HepG2 (cell line): ENCODE measurements around the gene UTP11. TPM values are rescaled to one million over a fixed set of nuclear protein-coding genes. Genes with fewer than 3 reads are reported as not detected.

Experiments used
- ATAC-seq: fragments of 200-7000 bp; cut with Tn5 transposase; 3 replicates; pipeline ENCODE4 v1.9.1; 2020; ENCODE audit warnings: mild to moderate bottlenecking, moderate library complexity
- BruUV-seq: library from RNA; stranded (reverse); fragments of 400-500 nt; replicated peaks from 2 replicates; lab custom pipeline; 2021; lab: Mats Ljungman, UMichigan
- CTCF ChIA-PET: fragments of 300-600 bp; formaldehyde crosslinking; extraction: SDS; loops from one replicate; lab custom pipeline; 2021; ENCODE audit warnings: low total read pairs, inconsistent platforms, low intra/inter-chr PET ratio; lab: Yijun Ruan, JAX
- POLR2A ChIA-PET: fragments of 350-600 bp; sonication (Branson Sonifier 250); formaldehyde crosslinking; loops from one replicate; lab custom pipeline; 2020; ENCODE audit warnings: antibody characterized with exemption, inconsistent platforms; lab: Yijun Ruan, JAX
- DNase-seq: peaks from one replicate; pipeline ENCODE4 v3.0.0-alpha.2; 2015; ENCODE audit warnings: low spot score
- FAIRE-seq: peaks from 3 replicates; lab custom pipeline; 2011; peaks lifted over from hg19 to GRCh38; lab: Jason Lieb, UNC
- H2AFZ ChIP-seq: one replicate; pipeline ENCODE4 v1.6.1; 2011; ENCODE audit warnings: low read length, inconsistent platforms
- H3K27ac ChIP-seq: fragments of 300-600 bp; 3 replicates; pipeline ENCODE4 v1.8.0; 2011; ENCODE audit warnings: mixed run types, mild to moderate bottlenecking, mixed read lengths, low read length, inconsistent platforms; ENCODE audit not compliant: insufficient read depth; ENCODE audit errors: extremely low read length
- H3K27me3 ChIP-seq, 2 experiments: fragments of 200-600 bp in 1 of 2; 2 replicates in 1 of 2; 3 replicates in 1 of 2; pipeline versions ENCODE4 v1.6.0 to v1.8.0; 2011; ENCODE audit warnings: low read length in 2 of 2, mild to moderate bottlenecking in 2 of 2, moderate library complexity in 2 of 2, inconsistent platforms in 1 of 2; ENCODE audit not compliant: insufficient read depth in 2 of 2, control insufficient read depth in 1 of 2
- H3K36me3 ChIP-seq, 2 experiments: fragments of 200-600 bp in 1 of 2; replicated peaks in 1 of 2; 2 replicates in 1 of 2; 3 replicates in 1 of 2; pipeline versions ENCODE4 v1.5.1 to v1.8.0; 2011; ENCODE audit warnings: low read length in 2 of 2, inconsistent platforms in 1 of 2; ENCODE audit not compliant: insufficient read depth in 2 of 2, control insufficient read depth in 1 of 2
- H3K4me1 ChIP-seq: 2 replicates; pipeline ENCODE4 v1.5.1; 2012; ENCODE audit warnings: low read length, inconsistent platforms; ENCODE audit not compliant: insufficient read depth
- H3K4me2 ChIP-seq: 2 replicates; pipeline ENCODE4 v1.6.0; 2011; ENCODE audit warnings: low read depth, low read length, inconsistent platforms
- H3K4me3 ChIP-seq, 3 experiments: fragments of 200-600 bp in 1 of 3; sonication (generic), shearing (Covaris generic) in 1 of 3; replicated peaks in 1 of 3; 2 replicates each; pipeline ENCODE4 v1.5.1; 2011 to 2016; ENCODE audit warnings: low read length in 3 of 3, inconsistent platforms in 2 of 3, low read depth in 2 of 3, mild to moderate bottlenecking in 2 of 3, control low read depth in 1 of 3, mixed read lengths in 1 of 3; ENCODE audit not compliant: insufficient read depth in 1 of 3
- H3K79me2 ChIP-seq: one replicate; pipeline ENCODE4 v1.6.1; 2011; ENCODE audit warnings: low read length, inconsistent platforms; ENCODE audit not compliant: insufficient read depth
- H3K9ac ChIP-seq: 2 replicates; pipeline ENCODE4 v1.6.0; 2011; ENCODE audit warnings: mild to moderate bottlenecking, low read depth, low read length, inconsistent platforms; ENCODE audit not compliant: insufficient read depth
- H3K9me3 ChIP-seq: 2 replicates; pipeline ENCODE4 v1.5.1; 2012; ENCODE audit warnings: mild to moderate bottlenecking, low read length
- H4K20me1 ChIP-seq: 2 replicates; pipeline ENCODE4 v1.6.0; 2011; ENCODE audit warnings: inconsistent platforms, mild to moderate bottlenecking, low read length, moderate library complexity; ENCODE audit not compliant: insufficient read depth
- ATF1 ChIP-seq: IDR thresholded peaks from 2 replicates; pipeline ENCODE4 v1.6.1; 2016; ENCODE audit warnings: mild to moderate bottlenecking, control low read depth
- GFI1 ChIP-seq: sonication (generic); formaldehyde crosslinking; IDR thresholded peaks from 2 replicates; pipeline ENCODE4 v1.5.0; 2020; ENCODE audit warnings: missing genetic modification reagents, mild to moderate bottlenecking, borderline replicate concordance
- NR2C2 ChIP-seq: sonication (generic); formaldehyde crosslinking; IDR thresholded peaks from 2 replicates; pipeline ENCODE4 v1.4.0; 2020; ENCODE audit warnings: missing genetic modification reagents, mild to moderate bottlenecking, moderate library complexity, borderline replicate concordance
- PHF8 ChIP-seq: sonication (generic); formaldehyde crosslinking; IDR thresholded peaks from 2 replicates; pipeline ENCODE4 v1.5.0; 2020; ENCODE audit warnings: missing genetic modification reagents
- RFX5 ChIP-seq: IDR thresholded peaks from 2 replicates; pipeline ENCODE4 v1.6.1; 2011; ENCODE audit warnings: low read depth, low read length, improper control_type of control experiment
- ZNF124 ChIP-seq: sonication (generic); formaldehyde crosslinking; IDR thresholded peaks from 2 replicates; pipeline ENCODE4 v1.4.0; 2020; ENCODE audit warnings: missing genetic modification reagents
- ZNF326 ChIP-seq: sonication (generic); formaldehyde crosslinking; IDR thresholded peaks from 2 replicates; pipeline ENCODE4 v1.4.0; 2020; ENCODE audit warnings: missing genetic modification reagents, borderline replicate concordance
- ZNF660 ChIP-seq: sonication (generic); formaldehyde crosslinking; IDR thresholded peaks from 2 replicates; pipeline ENCODE4 v1.5.1; 2020; ENCODE audit warnings: mild to moderate bottlenecking, low read depth, missing genetic modification reagents, borderline replicate concordance
- ZZZ3 ChIP-seq: sonication (generic); formaldehyde crosslinking; IDR thresholded peaks from 2 replicates; pipeline ENCODE4 v1.4.0; 2020; ENCODE audit warnings: missing genetic modification reagents, mild to moderate bottlenecking, borderline replicate concordance
- WGBS: methylation state at CpG from one replicate; pipeline ENCODE4 v1.1.6; 2017; ENCODE audit warnings: low lambda C conversion rate; 5-methylcytosine and 5-hydroxymethylcytosine counted together
- in situ Hi-C: cut with HindIII; loops from 2 replicates; pipeline ENCODE4 v1.10.0; 2017; ENCODE audit warnings: low pct_unique_long_range_greater_than_20kb; ENCODE audit not compliant: extremely low pct_ligation_motif_present
- intact Hi-C: fragments of 100-400 bp; cut with micrococcal nuclease; formaldehyde crosslinking; loops from one replicate; pipeline ENCODE4 v1.10.0; 2022; ENCODE audit not compliant: unreplicated experiment
- polyA plus RNA-seq, 8 experiments: library from polyadenylated mRNA; depleted of rRNA in 3 of 8; stranded (reverse) in 7 of 8; unstranded in 1 of 8; fragments of >200 nt; fragmentation: Illumina TruSeq in 4 of 8; extraction: Trizol in 4 of 8; gene quantifications; 2 replicates each; pipeline versions ENCODE4 v1.2.1 to v1.2.3, GENCODE V29; 2011 to 2016; ENCODE audit warnings: low read depth in 4 of 8, missing spikeins in 1 of 8, mixed read lengths in 1 of 8; ENCODE audit not compliant: insufficient read depth in 1 of 8
- total RNA-seq, 5 experiments: library from RNA; depleted of rRNA; stranded (reverse); fragments of >200 nt; fragmentation: Illumina TruSeq; extraction: Trizol; gene quantifications; 2 replicates each; pipeline ENCODE4 v1.2.3, GENCODE V29; 2016; ENCODE audit warnings: low read depth in 1 of 5
- TF ChIP-seq, protein P1 (sequence below): sonication (generic); formaldehyde crosslinking; IDR thresholded peaks from 2 replicates; pipeline ENCODE4 v1.4.0; 2020; ENCODE audit warnings: missing genetic modification reagents
- TF ChIP-seq, protein P2 (sequence below): sonication (generic); formaldehyde crosslinking; IDR thresholded peaks from 2 replicates; pipeline ENCODE4 v1.4.0; 2020; ENCODE audit warnings: low read depth, mild to moderate bottlenecking, missing genetic modification reagents
- TF ChIP-seq, protein P3 (sequence below): sonication (generic); formaldehyde crosslinking; IDR thresholded peaks from 2 replicates; pipeline ENCODE4 v1.5.0; 2020; ENCODE audit warnings: missing genetic modification reagents

Gene UTP11
- total and polyA plus RNA-seq, 2 of the 13 experiments (the other 11 are each of a cell fraction or from before 2014, with no cell fraction given), result 13.5 to 44.8 TPM

DNA sequence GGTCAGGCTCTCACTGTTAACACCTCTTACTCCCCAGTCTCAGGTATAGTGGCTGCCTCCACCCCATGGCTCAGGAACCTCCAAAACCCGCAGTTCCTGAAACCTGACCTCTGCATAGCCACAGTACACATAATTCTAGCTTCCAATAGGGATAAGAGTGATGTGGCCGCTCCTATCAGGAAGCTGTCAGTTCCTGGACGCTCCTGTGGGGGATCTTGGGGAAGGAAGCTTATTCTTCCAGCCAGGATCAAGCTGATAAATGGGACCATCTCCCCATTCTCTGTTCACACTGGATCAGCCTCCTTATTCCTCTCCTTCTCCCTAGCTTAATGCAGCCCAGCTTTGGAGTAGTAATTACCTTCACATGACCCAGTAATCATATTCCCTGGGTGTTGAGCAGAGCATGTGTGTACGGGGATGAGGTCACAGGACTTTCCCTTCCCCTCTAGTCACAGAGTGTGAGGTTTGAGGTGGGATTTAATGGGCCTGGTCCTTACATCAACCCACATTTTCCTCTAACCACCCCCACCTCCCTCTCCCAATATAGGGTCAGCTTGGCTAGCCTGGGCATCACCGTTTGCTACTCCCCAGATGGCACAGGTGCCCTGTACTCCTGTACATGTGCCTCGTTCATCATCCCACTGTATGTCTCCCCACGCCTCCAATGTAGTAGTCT lies 41.0 kb downstream of the UTP11 start:
- H3K27ac ChIP-seq, result no peak overlapping the region
- FAIRE-seq (no peak), ATAC-seq (no peak), DNase-seq (no peak)
- no TSS peak for BruUV-seq
- 9% methylated on average over 6 of the region's 7 CpGs for whole genome bisulfite sequencing
- H3K9me3 ChIP-seq, result no peaks in the 10 kb centered on the region
- H2AFZ ChIP-seq, result no peak overlapping the region
- in situ Hi-C loops, result no loop called here
- no peak overlapping the region for H3K4me2 ChIP-seq
- intact Hi-C loops, result no loop called here
- no peaks in the 10 kb centered on the region for H3K79me2 ChIP-seq
- H3K27me3 ChIP-seq, result peaks cover 0 to 20% of the 10 kb centered on the region in 2 experiments; a peak in 3 of 5 replicates
- no peaks in the 10 kb centered on the region for H4K20me1 ChIP-seq
- TF ChIP-seq, protein P1, sequence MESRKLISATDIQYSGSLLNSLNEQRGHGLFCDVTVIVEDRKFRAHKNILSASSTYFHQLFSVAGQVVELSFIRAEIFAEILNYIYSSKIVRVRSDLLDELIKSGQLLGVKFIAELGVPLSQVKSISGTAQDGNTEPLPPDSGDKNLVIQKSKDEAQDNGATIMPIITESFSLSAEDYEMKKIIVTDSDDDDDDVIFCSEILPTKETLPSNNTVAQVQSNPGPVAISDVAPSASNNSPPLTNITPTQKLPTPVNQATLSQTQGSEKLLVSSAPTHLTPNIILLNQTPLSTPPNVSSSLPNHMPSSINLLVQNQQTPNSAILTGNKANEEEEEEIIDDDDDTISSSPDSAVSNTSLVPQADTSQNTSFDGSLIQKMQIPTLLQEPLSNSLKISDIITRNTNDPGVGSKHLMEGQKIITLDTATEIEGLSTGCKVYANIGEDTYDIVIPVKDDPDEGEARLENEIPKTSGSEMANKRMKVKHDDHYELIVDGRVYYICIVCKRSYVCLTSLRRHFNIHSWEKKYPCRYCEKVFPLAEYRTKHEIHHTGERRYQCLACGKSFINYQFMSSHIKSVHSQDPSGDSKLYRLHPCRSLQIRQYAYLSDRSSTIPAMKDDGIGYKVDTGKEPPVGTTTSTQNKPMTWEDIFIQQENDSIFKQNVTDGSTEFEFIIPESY (CRISPR knock-in tag), result no peak
- TF ChIP-seq, protein P2, sequence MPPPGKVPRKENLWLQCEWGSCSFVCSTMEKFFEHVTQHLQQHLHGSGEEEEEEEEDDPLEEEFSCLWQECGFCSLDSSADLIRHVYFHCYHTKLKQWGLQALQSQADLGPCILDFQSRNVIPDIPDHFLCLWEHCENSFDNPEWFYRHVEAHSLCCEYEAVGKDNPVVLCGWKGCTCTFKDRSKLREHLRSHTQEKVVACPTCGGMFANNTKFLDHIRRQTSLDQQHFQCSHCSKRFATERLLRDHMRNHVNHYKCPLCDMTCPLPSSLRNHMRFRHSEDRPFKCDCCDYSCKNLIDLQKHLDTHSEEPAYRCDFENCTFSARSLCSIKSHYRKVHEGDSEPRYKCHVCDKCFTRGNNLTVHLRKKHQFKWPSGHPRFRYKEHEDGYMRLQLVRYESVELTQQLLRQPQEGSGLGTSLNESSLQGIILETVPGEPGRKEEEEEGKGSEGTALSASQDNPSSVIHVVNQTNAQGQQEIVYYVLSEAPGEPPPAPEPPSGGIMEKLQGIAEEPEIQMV (CRISPR knock-in tag), result no peak
- TF ChIP-seq ZNF124, result no peak
- TF ChIP-seq ZNF326 (CRISPR knock-in tag), result no peak
- TF ChIP-seq PHF8 (CRISPR knock-in tag), result no peak
- TF ChIP-seq GFI1 (CRISPR knock-in tag), result no peak
- no peak for TF ChIP-seq ATF1 (CRISPR knock-in tag)
- TF ChIP-seq, protein P3, sequence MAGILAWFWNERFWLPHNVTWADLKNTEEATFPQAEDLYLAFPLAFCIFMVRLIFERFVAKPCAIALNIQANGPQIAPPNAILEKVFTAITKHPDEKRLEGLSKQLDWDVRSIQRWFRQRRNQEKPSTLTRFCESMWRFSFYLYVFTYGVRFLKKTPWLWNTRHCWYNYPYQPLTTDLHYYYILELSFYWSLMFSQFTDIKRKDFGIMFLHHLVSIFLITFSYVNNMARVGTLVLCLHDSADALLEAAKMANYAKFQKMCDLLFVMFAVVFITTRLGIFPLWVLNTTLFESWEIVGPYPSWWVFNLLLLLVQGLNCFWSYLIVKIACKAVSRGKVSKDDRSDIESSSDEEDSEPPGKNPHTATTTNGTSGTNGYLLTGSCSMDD (CRISPR knock-in tag), result no peak
- TF ChIP-seq ZZZ3 (CRISPR knock-in tag), result no peak
- no peak for TF ChIP-seq RFX5
- TF ChIP-seq ZNF660, result no peak
- TF ChIP-seq NR2C2 (CRISPR knock-in tag), result no peak
- ChIA-PET POLR2A (no interaction called here), CTCF (no interaction called here)
- H3K9ac ChIP-seq, result no peak overlapping the region
- H3K4me3 ChIP-seq, result no peak overlapping the region
- H3K4me1 ChIP-seq, result 0 out of 2 replicates have a peak, but pooled peaks cover 10% of the 10 kb centered on the region
- H3K36me3 ChIP-seq, result no peaks in the 10 kb centered on the region
